Stimulated activated CD8-positive, alpha-beta memory T cell treated with anti-CD3 and anti-CD28 coated beads, Interleukin-15, amount 100 ng/mL, for 48 hours (primary cell): ENCODE results near the gene ZDHHC11.
"Not testable (repeated sequence)": the region's sequence is repeated elsewhere in the genome, so short reads cannot be mapped to it uniquely, and the experiment has no call there.

Experiments
- DNase-seq, 2 donors: peaks; one replicate each; pipeline ENCODE4 v3.0.0-alpha.2; 2020; ENCODE audit warnings: low read depth in 2 of 2

Gene ZDHHC11

GRCh38 chr5:843926-844325, 6.9 kb downstream of the ZDHHC11 start:
- DNase-seq: not testable (repeated sequence)

GRCh38 chr5:843371-843770, 7.4 kb downstream of the ZDHHC11 start:
- DNase-seq: not testable (repeated sequence)

DNA sequence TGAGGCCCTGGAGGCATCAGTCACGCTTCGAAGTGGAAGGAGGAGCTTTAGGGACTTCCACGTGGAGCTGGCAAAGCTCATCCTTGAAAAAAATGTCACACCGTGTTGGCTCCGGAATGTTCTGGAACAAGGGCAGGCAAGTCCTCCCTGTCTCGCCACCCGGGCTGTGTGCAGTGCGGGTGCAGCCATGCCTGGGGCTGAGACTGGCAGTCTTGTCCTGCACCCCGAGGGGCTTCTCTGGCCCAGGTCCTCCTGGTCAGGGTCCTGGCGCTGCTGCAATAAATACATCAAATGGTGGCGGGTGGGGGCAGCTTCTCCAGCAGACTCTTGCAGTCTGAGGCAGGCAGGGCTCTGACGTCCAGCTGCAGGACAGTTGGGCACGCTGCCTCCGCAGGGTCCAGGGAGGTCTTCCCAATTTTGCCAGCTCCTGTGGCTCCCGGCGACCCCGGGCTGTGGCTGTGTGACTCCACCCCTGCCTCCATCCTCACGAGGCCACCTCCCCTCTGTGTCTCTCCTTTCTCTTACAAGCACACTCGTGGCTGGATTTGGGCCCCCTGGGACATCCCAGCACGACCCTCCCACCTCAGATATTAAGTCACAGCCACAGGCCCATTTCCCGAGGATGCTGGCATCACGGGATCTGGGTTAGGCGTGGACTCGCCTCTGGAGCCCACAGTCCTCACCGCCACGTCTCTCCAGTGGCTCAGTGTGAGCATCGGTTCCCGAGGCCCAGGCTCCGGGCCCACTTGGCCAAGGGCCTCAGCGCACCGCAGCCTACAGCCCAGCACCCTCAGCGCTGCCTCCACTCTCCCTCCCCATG, 8.2 kb downstream of the ZDHHC11 start:
- DNase-seq: not testable (repeated sequence)

GRCh38 chr5:841531-842401, 9.0 kb downstream of the ZDHHC11 start:
- DNase-seq: not testable (repeated sequence)

DNA sequence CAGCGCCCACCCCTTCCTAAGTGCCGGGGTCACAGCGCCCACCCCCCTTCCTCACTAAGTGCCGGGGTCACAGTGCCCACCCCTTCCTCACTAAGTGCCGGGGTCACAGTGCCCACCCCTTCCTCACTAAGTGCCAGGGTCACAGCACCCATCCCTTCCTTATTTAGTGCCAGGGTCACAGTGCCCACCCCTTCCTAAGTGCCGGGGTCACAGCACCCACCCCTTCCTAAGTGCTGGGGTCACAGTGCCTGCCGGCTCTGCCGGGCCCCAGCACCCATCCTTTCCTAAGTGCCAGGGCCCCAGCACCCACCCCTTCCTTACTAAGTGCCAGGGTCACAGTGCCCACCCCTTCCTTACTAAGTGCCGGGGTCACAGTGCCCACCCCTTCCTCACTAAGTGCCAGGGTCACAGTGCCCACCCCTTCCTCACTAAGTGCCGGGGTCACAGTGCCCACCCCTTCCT, 9.8 kb downstream of the ZDHHC11 start:
- DNase-seq: not testable (repeated sequence)

DNA sequence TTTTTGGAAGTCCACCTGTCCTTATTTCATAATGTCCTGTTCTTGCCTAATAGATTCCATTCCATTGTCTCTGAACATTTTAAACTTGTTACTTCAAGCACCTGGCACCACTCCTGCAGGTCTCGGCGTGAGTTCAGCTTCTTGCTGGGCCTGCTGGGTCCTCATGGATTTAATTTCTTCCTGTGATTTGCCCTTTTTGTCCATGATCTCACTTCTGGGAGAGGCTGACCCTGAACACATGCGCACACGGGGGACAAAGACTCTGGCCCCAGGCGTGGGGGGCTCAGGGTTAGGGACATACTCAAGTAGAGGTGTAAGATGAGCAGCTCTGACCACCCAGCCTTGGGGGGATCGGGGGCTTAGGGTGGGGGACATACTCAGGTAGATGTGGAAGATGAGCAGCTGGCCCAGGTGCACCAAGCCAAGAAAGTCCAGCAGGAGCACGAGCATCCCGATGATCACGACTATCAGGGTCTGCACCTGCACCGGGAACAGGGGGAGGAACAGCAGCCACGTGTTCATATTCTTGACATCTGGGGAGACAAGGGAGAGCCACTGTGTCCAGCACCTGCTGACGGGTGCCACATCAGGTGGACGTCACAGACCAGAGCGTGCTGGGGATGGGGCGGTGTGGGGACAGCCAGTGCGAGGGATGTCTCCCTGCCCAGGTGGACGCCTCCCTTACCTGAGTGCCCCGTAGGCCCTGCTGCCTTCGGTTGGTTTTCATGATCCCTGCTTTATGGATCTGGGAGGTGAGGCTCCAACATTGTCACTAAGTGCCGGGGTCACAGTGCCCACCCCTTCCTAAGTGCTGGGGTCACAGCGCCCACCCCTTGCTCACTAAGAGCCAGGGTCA, 10.4 kb downstream of the ZDHHC11 start:
- DNase-seq: not testable (repeated sequence)

- DNase-seq: not testable (repeated sequence)
These were observed 12.3 kb downstream of the ZDHHC11 start for GRCh38 chr5:838431-838851.

DNA sequence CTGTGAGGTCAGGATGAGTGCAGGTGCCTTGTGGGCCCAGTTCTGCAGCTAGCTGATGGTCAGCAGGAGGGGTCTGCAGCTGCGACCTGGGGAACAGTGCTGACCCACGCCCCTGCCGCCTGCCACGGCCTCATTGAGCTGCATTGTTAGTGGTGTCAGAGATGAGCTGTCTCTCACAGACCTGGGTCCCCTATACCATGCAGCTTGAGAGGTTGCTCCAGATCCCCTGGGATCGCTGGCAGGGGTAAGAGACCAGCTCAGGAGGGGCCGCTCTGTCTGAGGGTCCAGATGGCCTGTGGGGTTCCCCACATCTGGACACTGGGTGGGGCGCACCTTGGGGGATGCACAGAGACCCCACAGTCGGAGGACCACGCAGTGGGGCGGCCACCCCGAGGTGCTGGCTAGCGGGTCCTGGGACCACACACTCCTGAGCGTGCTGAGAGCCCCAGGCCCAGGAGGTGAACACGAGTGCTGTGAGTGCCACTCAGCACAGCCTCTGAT, 13.1 kb downstream of the ZDHHC11 start:
- DNase-seq: not testable (repeated sequence)

DNA sequence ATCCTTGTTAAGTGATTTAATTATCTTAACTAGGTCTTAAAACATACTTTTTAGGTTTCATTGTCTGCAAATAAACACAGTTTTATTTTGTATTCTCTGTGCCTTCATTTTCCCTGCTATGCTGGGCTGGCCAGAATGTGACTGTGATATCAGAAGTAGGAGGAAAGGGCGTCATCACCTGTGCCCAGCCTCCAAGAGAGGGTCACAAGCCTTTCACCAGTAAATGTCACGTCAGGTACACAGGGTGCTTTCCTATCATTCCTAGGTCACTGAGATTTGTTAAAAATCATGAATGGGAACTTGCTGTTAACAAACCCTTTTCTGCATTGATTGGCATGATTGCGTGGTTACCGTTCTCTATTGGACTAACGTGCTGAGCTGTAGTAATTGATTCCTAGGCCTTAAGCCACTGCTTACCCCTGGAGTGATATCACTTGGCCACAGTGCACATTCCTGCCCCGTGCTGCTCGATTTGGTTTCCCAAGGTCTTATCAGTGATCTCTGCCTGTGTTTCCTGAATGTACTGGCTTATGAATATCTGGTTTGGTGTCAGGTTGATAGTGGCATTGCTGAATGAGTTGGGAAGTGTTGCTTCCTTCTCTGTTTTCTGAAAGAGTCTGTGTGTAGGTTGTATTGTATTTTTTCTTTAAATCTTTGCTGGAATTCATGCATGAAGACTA, 14.7 kb downstream of the ZDHHC11 start:
- DNase-seq: not testable (repeated sequence)

DNA sequence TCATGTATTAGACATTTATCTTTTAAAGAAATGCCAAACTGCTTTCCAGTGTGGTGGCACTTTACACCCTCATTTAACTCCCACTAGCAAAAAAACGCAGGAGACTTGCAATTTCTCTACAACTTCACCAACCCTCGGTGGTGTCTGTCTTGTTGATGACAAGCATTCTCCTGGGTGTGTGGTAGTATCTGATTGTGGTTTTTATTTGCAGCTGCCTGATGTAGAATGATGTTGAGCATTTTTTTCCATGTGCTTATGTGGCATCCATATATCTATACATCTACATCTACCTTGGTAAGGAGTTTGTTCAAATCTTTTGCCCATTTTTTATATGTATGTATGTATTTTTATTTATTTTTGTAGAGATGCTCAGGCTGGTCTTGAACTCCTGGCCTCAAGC, 16.8 kb downstream of the ZDHHC11 start:
- not testable (repeated sequence) for DNase-seq

DNA sequence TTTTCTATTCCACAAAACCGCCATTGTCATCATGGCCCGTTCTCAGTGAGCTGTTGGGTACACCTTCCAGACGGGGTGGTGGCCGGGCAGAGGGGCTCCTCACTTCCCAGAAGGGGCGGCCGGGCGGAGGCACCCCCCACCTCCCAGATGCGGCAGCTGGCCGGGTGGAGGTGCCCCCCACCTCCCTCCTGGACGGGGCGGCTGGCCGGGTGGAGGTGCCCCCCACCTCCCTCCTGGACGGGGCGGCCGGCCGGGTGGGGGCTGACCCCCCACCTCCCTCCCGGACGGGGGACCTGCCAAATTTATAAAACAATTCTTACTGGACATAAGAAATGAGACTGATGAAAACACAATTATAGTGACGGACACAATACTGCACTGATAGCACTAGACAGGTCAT, 22.6 kb downstream of the ZDHHC11 start:
- DNase-seq: not testable (repeated sequence)

DNA sequence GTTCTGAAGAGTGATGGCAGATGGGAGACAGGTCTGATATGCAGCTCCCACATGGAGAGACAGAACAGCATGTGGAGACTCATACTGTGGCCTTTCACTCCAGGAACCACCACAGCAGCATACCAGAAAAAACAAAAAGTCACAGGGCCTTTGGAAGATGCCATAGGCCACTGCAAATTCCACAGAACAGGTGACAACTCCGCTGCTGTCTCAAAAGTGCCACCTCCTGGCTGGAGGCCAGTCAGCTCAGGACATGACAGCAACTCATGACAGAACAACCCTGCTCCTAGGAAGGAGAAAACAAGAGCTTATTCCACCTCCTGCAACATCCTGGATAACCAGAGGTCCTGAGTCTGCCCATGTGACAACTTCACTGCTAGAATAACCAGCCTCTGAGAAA, 25.2 kb downstream of the ZDHHC11 start:
- not testable (repeated sequence) for DNase-seq

DNA sequence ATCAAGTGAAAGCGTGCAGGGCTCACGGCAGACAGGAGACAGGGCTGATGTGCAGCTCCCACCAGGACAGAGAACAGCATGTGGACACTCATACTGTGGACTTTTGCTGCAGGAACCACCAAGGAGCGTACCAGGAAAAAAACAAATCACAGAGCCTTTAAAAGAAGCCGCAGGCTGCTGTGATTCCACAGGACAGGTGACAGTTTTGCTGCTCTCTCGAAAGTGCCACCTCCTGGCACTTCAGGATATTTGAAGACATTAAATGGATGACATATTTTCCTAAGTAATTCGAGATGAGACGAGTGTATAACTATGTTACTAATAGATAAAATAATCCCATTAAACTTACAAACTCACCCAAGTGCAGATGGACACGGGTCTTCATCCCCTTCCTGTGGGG, 29.3 kb downstream of the ZDHHC11 start:
- DNase-seq: no peak

DNA sequence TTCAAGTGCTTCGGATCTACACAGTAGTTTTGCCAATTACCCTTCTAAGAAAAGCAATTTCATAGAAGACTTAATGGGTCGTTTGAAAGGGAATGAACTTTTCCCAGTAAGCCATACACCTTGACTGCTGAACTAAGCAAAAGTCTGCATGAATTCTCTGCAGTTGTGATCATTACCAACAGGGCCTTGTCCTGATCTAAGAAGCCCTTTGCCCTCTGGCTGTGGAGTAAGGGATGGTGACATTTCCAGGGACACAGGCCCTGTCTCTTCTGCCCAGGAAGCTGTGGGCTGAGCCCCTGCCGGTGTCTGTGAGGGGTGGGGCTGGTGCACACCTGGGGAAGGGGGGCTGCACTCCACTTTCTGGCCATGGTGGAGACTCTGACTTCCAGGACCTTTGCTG, 30.5 kb downstream of the ZDHHC11 start:
- DNase-seq: no peak

DNA sequence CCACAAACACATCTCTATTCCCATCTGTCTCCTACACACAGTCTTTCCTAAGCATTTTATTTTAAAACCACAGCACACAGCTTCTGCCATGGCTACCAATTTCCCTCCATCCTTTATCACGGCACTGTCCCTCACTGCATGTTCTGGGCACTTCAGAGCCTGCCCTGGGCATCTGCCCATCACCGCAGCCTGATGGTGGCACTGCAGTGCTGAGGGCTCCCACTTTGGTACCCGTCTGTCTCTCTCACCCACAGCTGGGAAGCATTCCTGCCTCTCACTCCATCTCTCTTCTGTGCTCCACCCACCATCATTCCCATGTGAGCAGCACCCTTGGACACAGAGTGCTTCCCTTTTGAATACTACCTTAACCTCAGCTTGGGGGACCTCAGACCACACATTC, 31.7 kb downstream of the ZDHHC11 start:
- DNase-seq: no peak

DNA sequence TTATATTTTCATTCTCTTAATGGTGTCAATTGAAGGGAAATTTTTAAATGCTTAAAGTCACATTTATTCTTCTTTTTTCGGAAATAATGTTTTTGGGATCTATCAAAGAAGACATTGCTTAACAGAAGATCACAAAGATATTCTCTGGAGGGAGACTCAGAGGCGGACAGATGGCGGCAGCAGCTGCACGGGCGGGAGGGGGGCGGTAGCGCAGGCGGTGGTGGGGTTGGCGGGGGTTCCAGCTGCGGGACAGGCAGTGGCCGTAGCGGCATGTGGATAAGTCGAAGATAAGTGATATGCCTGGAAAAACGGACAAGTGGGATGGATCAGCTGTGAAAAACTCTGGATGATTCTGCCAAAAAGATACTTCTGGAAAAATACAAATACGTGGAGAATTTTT, 34.6 kb downstream of the ZDHHC11 start:
- no peak for DNase-seq

DNA sequence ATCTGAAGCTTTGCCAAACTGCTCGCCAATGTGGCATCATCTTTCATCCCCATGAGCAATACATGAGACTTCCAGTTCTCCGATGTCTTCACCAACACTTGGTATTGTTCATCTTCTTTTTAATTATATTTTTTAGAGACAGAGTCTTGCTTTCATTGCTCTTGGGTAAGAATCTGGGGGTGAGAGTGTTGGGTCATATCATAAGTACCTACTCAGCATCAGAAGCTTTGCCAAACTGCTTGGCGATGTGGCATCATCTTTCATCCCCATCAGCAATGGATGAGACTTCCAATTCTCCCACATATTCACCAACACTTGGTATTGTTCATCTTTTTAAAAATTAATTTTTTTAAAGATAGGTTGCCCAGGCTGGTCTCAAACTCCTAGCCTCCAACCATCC, 35.3 kb downstream of the ZDHHC11 start:
- DNase-seq: no peak

DNA sequence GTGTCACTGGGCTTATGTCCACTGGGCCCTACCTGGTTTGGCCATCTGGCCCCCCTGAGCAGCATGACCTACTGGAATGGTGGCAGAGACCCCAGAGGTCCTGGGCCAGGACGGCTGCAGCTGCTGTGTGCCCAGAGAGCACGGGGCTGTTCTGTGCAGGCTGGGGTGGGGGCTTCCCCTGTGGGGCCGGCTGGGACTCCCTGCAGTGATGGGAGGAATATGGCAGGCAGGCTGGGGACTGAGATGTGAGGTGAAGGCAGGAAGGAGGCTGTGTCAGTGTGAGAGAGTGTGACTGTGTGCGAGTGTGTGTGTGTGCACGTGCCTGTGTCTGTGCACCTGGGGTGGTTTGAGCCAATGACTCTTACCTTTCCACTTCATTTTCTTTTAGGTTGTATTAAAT, 37.2 kb downstream of the ZDHHC11 start:
- DNase-seq: not testable (repeated sequence)

GRCh38 chr5:811384-811783, 39.4 kb downstream of the ZDHHC11 start:
- DNase-seq: not testable (repeated sequence)

GRCh38 chr5:807719-808514, 42.9 kb downstream of the ZDHHC11 start:
- not testable (repeated sequence) for DNase-seq
